HG02678 (cell line): ENCODE results near the gene ARFGAP3.
A peak's percentile ranks its signal among the peaks of the same experiment; 100 is the strongest.

Experiments
- ATAC-seq: cut with Tn5 transposase; IDR thresholded peaks from one replicate; pipeline ENCODE4 v1.9.1; 2021; ENCODE audit warnings: mild to moderate bottlenecking, moderate library complexity; ENCODE audit not compliant: unreplicated experiment

ARFGAP3 gene

GRCh38 chr22:42865536-42865935 is 8.5 kb upstream of the ARFGAP3 start:
- no peak for ATAC-seq

GRCh38 chr22:42863349-42863961 is 6.4 kb upstream of the ARFGAP3 start:
- ATAC-seq, result no peak

GRCh38 chr22:42862045-42862734 is 5.1 kb upstream of the ARFGAP3 start:
- ATAC-seq, result no peak

- no peak for ATAC-seq
Measured at GRCh38 chr22:42860968-42861367, 3.9 kb upstream of the ARFGAP3 start.

GRCh38 chr22:42857845-42858481 is 890 bp upstream of the ARFGAP3 start:
- no peak for ATAC-seq

- peak; percentile 23 for ATAC-seq
Measured at GRCh38 chr22:42856179-42856864, 751 bp downstream of the ARFGAP3 start.

GRCh38 chr22:42855721-42856120 is 1.4 kb downstream of the ARFGAP3 start:
- ATAC-seq, result no peak

- no peak for ATAC-seq
Measured at GRCh38 chr22:42855211-42855610, 1.9 kb downstream of the ARFGAP3 start.

- no peak for ATAC-seq
Measured at GRCh38 chr22:42848941-42849550, 8.0 kb downstream of the ARFGAP3 start.

GRCh38 chr22:42847110-42847509 is 10.0 kb downstream of the ARFGAP3 start:
- no peak for ATAC-seq

GRCh38 chr22:42844756-42845155 is 12.3 kb downstream of the ARFGAP3 start:
- no peak for ATAC-seq

GRCh38 chr22:42842658-42843370 is 14.3 kb downstream of the ARFGAP3 start:
- no peak for ATAC-seq

GRCh38 chr22:42841444-42841843 is 15.6 kb downstream of the ARFGAP3 start:
- no peak for ATAC-seq

GRCh38 chr22:42837556-42837955 is 19.5 kb downstream of the ARFGAP3 start:
- no peak for ATAC-seq

GRCh38 chr22:42836026-42836425 is 21.0 kb downstream of the ARFGAP3 start:
- no peak for ATAC-seq

GRCh38 chr22:42834177-42834949 is 22.7 kb downstream of the ARFGAP3 start:
- ATAC-seq, result no peak

- no peak for ATAC-seq
Measured at GRCh38 chr22:42833104-42833503, 24.0 kb downstream of the ARFGAP3 start.

- no peak for ATAC-seq
Measured at GRCh38 chr22:42831712-42832111, 25.4 kb downstream of the ARFGAP3 start.

- ATAC-seq, result no peak
Measured at GRCh38 chr22:42830161-42830560, 26.9 kb downstream of the ARFGAP3 start.

GRCh38 chr22:42829302-42829701 is 27.8 kb downstream of the ARFGAP3 start:
- ATAC-seq, result no peak
